Smooth muscle cell (in vitro differentiated cells): ENCODE results near the gene CDKN2C. TPM values are rescaled to one million over a fixed set of nuclear protein-coding genes. Genes with fewer than 3 reads are reported as not detected.

ENCODE experiments used
- DNase-seq: peaks from one replicate; lab custom pipeline; 2025; ENCODE audit not compliant: unreplicated experiment; lab: John Stamatoyannopoulos, UW
- H2AFZ ChIP-seq: fragments of 200-600 bp; sonication (generic); 2 replicates; pipeline ENCODE4 v1.6.0; 2016; ENCODE audit warnings: antibody characterized with exemption, low read depth, mild to moderate bottlenecking
- H3F3A ChIP-seq: fragments of 200-600 bp; sonication (generic); 2 replicates; pipeline ENCODE4 v1.6.0; 2017; ENCODE audit warnings: antibody characterized with exemption, low read depth
- H3K27ac ChIP-seq: fragments of 200-600 bp; sonication (generic); 2 replicates; pipeline ENCODE4 v1.5.1; 2016; ENCODE audit warnings: low read depth, mild to moderate bottlenecking
- H3K27me3 ChIP-seq: fragments of 200-600 bp; sonication (generic); 2 replicates; pipeline ENCODE4 v1.6.1; 2016; ENCODE audit warnings: low read depth, mild to moderate bottlenecking
- H3K36me3 ChIP-seq: fragments of 200-600 bp; sonication (generic); 2 replicates; pipeline ENCODE4 v1.5.1; 2016; ENCODE audit warnings: low read depth
- H3K4me1 ChIP-seq: fragments of 200-600 bp; sonication (generic); 2 replicates; pipeline ENCODE4 v1.5.1; 2016; ENCODE audit warnings: low read depth
- H3K4me2 ChIP-seq: fragments of 200-600 bp; sonication (generic); 2 replicates; pipeline ENCODE4 v1.6.0; 2016; ENCODE audit warnings: mild to moderate bottlenecking
- H3K4me3 ChIP-seq: fragments of 200-600 bp; sonication (generic); 2 replicates; pipeline ENCODE4 v1.5.1; 2016; ENCODE audit warnings: mild to moderate bottlenecking
- H3K79me2 ChIP-seq: fragments of 200-600 bp; sonication (generic); 2 replicates; pipeline ENCODE4 v1.6.0; 2016; ENCODE audit warnings: low read depth, mild to moderate bottlenecking
- H3K9ac ChIP-seq: fragments of 200-600 bp; sonication (generic); 2 replicates; pipeline ENCODE4 v1.6.0; 2016; ENCODE audit warnings: low read depth
- H3K9me3 ChIP-seq: fragments of 200-600 bp; sonication (generic); replicated peaks from 2 replicates; pipeline ENCODE4 v1.5.1; 2016; ENCODE audit warnings: low read depth
- H4K20me1 ChIP-seq: fragments of 200-600 bp; sonication (generic); 2 replicates; pipeline ENCODE4 v1.6.0; 2016; ENCODE audit warnings: low read depth
- CTCF ChIP-seq: fragments of 200-600 bp; sonication (generic); IDR thresholded peaks from 2 replicates; pipeline ENCODE4 v1.5.1; 2017; ENCODE audit warnings: borderline replicate concordance, mild to moderate bottlenecking, antibody characterized with exemption; ENCODE audit not compliant: insufficient read depth, poor library complexity, severe bottlenecking
- WGBS: methylation state at CpG from one replicate; pipeline ENCODE4 v1.1.7; 2016; ENCODE audit warnings: low lambda C conversion rate; 5-methylcytosine and 5-hydroxymethylcytosine counted together
- polyA plus RNA-seq: library from polyadenylated mRNA; unstranded; fragments of >200 nt; fragmentation: Nextera tagmentation; extraction: Ambion mirVana; gene quantifications from 2 replicates; pipeline ENCODE4 v1.2.1, GENCODE V29; 2016
- total RNA-seq: library from RNA; depleted of rRNA; stranded (reverse); fragments of >200 nt; gene quantifications from 2 replicates; pipeline ENCODE4 v1.2.3, GENCODE V29; 2014

Gene CDKN2C
- total and polyA plus RNA-seq, 2 experiments from 2014 or later = 1.3 to 3.2 TPM

- Histone ChIP-seq H3K4me3 (peak overlapping the region; percentile 57), H3K36me3 (no peaks in the 10 kb centered on the region), H3K27ac (no peak overlapping the region), H3K9me3 (no peaks in the 10 kb centered on the region), H2AFZ (no peak overlapping the region), H3K79me2 (no peaks in the 10 kb centered on the region), H3K4me2 (peak overlapping the region; percentile 88), H3K27me3 (peaks cover 68% of the 10 kb centered on the region), H3F3A (peaks cover 7% of the 10 kb centered on the region), H3K9ac (no peak overlapping the region), H4K20me1 (no peaks in the 10 kb centered on the region), H3K4me1 (no peaks in the 10 kb centered on the region)
- TF ChIP-seq CTCF = no peak
- DNase-seq = no peak
- 32% methylated on average over 7 of the region's 7 CpGs for WGBS
These were observed 1.0 kb downstream of the CDKN2C start for GRCh38 chr1:50970931-50971582.

GRCh38 chr1:50971748-50972305 lies 1.8 kb downstream of the CDKN2C start:
- WGBS = 65% methylated on average over 6 of the region's 6 CpGs
- no peaks in the 10 kb centered on the region for H4K20me1 ChIP-seq
- H3K4me3 ChIP-seq = no peak overlapping the region

GRCh38 chr1:50972766-50973165 lies 2.7 kb downstream of the CDKN2C start:
- H3K27me3 ChIP-seq = peaks cover 75% of the 10 kb centered on the region
- 38% methylated on average over 1 of the region's 1 CpG for WGBS
- H2AFZ ChIP-seq = no peak overlapping the region
- no peak for DNase-seq
- no peak overlapping the region for H3K27ac ChIP-seq
- no peak overlapping the region for H3K4me3 ChIP-seq
- H3K36me3 ChIP-seq = no peaks in the 10 kb centered on the region
- no peaks in the 10 kb centered on the region for H4K20me1 ChIP-seq
- no peak overlapping the region for H3K9ac ChIP-seq
- H3K4me2 ChIP-seq = no peak overlapping the region
- H3K9me3 ChIP-seq = no peaks in the 10 kb centered on the region
- TF ChIP-seq CTCF = no peak
- peaks cover 10% of the 10 kb centered on the region for H3K4me1 ChIP-seq
- no peaks in the 10 kb centered on the region for H3K79me2 ChIP-seq
- H3F3A ChIP-seq = peaks cover 1% of the 10 kb centered on the region

More at GRCh38 chr1:50971748-50972305, 1.8 kb downstream of the CDKN2C start:
- H3K79me2 ChIP-seq = no peaks in the 10 kb centered on the region
- H3K36me3 ChIP-seq = no peaks in the 10 kb centered on the region
- H3K9me3 ChIP-seq = no peaks in the 10 kb centered on the region
- no peak overlapping the region for H3K4me2 ChIP-seq
- H3F3A ChIP-seq = peaks cover 7% of the 10 kb centered on the region
- no peak for DNase-seq
- no peak overlapping the region for H2AFZ ChIP-seq
- H3K27me3 ChIP-seq = peaks cover 68% of the 10 kb centered on the region
- H3K27ac ChIP-seq = no peak overlapping the region
- TF ChIP-seq CTCF = no peak
- peaks cover 3% of the 10 kb centered on the region for H3K4me1 ChIP-seq
- no peak overlapping the region for H3K9ac ChIP-seq

- no peaks in the 10 kb centered on the region for H3K36me3 ChIP-seq
- H2AFZ ChIP-seq = no peak overlapping the region
- no peaks in the 10 kb centered on the region for H3K79me2 ChIP-seq
- 48% methylated on average over 1 of the region's 1 CpG for WGBS
- H3F3A ChIP-seq = no peaks in the 10 kb centered on the region
- no peak overlapping the region for H3K27ac ChIP-seq
- no peaks in the 10 kb centered on the region for H3K9me3 ChIP-seq
- H4K20me1 ChIP-seq = no peaks in the 10 kb centered on the region
- DNase-seq = no peak
- H3K4me3 ChIP-seq = no peak overlapping the region
- H3K27me3 ChIP-seq = peaks cover 79% of the 10 kb centered on the region
- no peak overlapping the region for H3K9ac ChIP-seq
- peaks cover 10% of the 10 kb centered on the region for H3K4me1 ChIP-seq
- no peak for TF ChIP-seq CTCF
- no peak overlapping the region for H3K4me2 ChIP-seq
These were observed 3.2 kb downstream of the CDKN2C start for GRCh38 chr1:50973255-50973654.
